Neural crest cell (in vitro differentiated cells): ENCODE data around the gene NAT8L. TPM values are rescaled to one million over a fixed set of nuclear protein-coding genes. Genes with fewer than 3 reads are reported as not detected.

Source experiments
- DNase-seq: peaks from one replicate; pipeline ENCODE4 v3.0.0; 2021; ENCODE audit warnings: low read depth, mixed read lengths, low spot score
- H3K27ac Mint-ChIP-seq: one replicate; pipeline ENCODE4 v1.8.0; 2021; ENCODE audit warnings: mild to moderate bottlenecking, mixed read lengths; ENCODE audit not compliant: unreplicated experiment
- H3K27me3 Mint-ChIP-seq: 2 replicates; pipeline ENCODE4 v1.8.0; 2021; ENCODE audit warnings: low read depth, mild to moderate bottlenecking, mixed read lengths
- H3K36me3 Mint-ChIP-seq: 2 replicates; pipeline ENCODE4 v1.8.0; 2021; ENCODE audit warnings: low read depth, mild to moderate bottlenecking, mixed read lengths
- H3K4me1 Mint-ChIP-seq: 2 replicates; pipeline ENCODE4 v1.8.0; 2021; ENCODE audit warnings: mixed read lengths
- H3K4me3 Mint-ChIP-seq: one replicate; pipeline ENCODE4 v1.8.0; 2021; ENCODE audit warnings: mild to moderate bottlenecking, mixed read lengths
- H3K9me3 Mint-ChIP-seq: 2 replicates; pipeline ENCODE4 v1.8.0; 2021; ENCODE audit warnings: mixed read lengths
- CTCF ChIP-seq: fragments of 200-600 bp; sonication (generic); conservative IDR thresholded peaks from 2 replicates; pipeline ENCODE4 v1.5.0; 2021; ENCODE audit warnings: antibody characterized with exemption, mild to moderate bottlenecking
- total RNA-seq: library from RNA; stranded (reverse); gene quantifications from 2 replicates; pipeline ENCODE4 v1.2.1, GENCODE V29; 2021

NAT8L gene
- total RNA-seq, 1 donor from 2014 or later = 19.5 TPM

GRCh38 chr4:2077537-2078460 lies 18.7 kb downstream of the NAT8L start:
- no peak overlapping the region for H3K4me3 Mint-ChIP-seq
- H3K4me1 Mint-ChIP-seq = peaks cover 19% of the 10 kb centered on the region
- TF ChIP-seq CTCF = no peak
- no peaks in the 10 kb centered on the region for H3K36me3 Mint-ChIP-seq
- H3K27me3 Mint-ChIP-seq = no peaks in the 10 kb centered on the region
- no peak for DNase-seq
- no peaks in the 10 kb centered on the region for H3K9me3 Mint-ChIP-seq
- H3K27ac Mint-ChIP-seq = peak overlapping the region; percentile 38

GRCh38 chr4:2078584-2078983 lies 19.5 kb downstream of the NAT8L start:
- TF ChIP-seq CTCF = no peak
- no peaks in the 10 kb centered on the region for H3K36me3 Mint-ChIP-seq
- no peaks in the 10 kb centered on the region for H3K27me3 Mint-ChIP-seq
- no peaks in the 10 kb centered on the region for H3K9me3 Mint-ChIP-seq
- H3K4me3 Mint-ChIP-seq = no peak overlapping the region
- no peak for DNase-seq
- H3K27ac Mint-ChIP-seq = no peak overlapping the region
- peaks cover 19% of the 10 kb centered on the region for H3K4me1 Mint-ChIP-seq

- H3K27me3 Mint-ChIP-seq = no peaks in the 10 kb centered on the region
- no peaks in the 10 kb centered on the region for H3K9me3 Mint-ChIP-seq
- no peak overlapping the region for H3K27ac Mint-ChIP-seq
- H3K36me3 Mint-ChIP-seq = no peaks in the 10 kb centered on the region
- peaks cover 19% of the 10 kb centered on the region for H3K4me1 Mint-ChIP-seq
- H3K4me3 Mint-ChIP-seq = no peak overlapping the region
- no peak for TF ChIP-seq CTCF
- DNase-seq = no peak
These were observed 19.9 kb downstream of the NAT8L start for GRCh38 chr4:2079006-2079405.

- H3K27ac Mint-ChIP-seq = no peak overlapping the region
- no peaks in the 10 kb centered on the region for H3K9me3 Mint-ChIP-seq
- H3K4me1 Mint-ChIP-seq = peaks cover 19% of the 10 kb centered on the region
- no peaks in the 10 kb centered on the region for H3K36me3 Mint-ChIP-seq
- no peak overlapping the region for H3K4me3 Mint-ChIP-seq
- H3K27me3 Mint-ChIP-seq = no peaks in the 10 kb centered on the region
- DNase-seq = no peak
- TF ChIP-seq CTCF = no peak
These were observed 20.8 kb downstream of the NAT8L start for GRCh38 chr4:2079926-2080325.

- Mint-ChIP-seq H3K9me3 (no peaks in the 10 kb centered on the region), H3K36me3 (no peaks in the 10 kb centered on the region), H3K27ac (no peak overlapping the region), H3K27me3 (no peaks in the 10 kb centered on the region), H3K4me3 (no peak overlapping the region), H3K4me1 (peaks cover 19% of the 10 kb centered on the region)
- no peak for DNase-seq
- TF ChIP-seq CTCF = no peak
These were observed 21.5 kb downstream of the NAT8L start for GRCh38 chr4:2080429-2081300.
